ENCODE results near the gene IRF5.
"Not testable (repeated sequence)": the region's sequence is repeated elsewhere in the genome, so short reads cannot be mapped to it uniquely, and the experiment has no call there.

IRF5 gene

DNA sequence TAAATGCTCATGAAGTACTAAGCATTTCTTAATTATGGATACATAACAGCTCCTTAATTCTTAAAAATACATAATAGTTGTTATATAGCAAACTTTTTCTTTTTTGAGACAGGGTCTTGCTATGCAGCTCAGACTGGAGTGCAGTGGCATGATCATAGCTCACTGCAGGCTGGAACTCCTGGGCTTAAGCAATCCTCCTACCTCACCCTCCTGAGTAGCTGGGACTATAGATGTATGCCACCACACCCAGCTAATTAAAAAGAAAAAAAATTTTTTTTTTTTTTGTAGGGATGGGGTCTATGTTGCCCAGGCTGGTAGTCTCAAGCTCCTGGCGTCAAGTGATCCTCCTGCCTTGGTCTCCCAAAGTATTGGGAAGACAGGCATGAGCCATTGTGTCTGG is 30.9 kb downstream of the IRF5 start:
- peak in 1 of 4 experiments; percentile 4 for DNase-seq

DNA sequence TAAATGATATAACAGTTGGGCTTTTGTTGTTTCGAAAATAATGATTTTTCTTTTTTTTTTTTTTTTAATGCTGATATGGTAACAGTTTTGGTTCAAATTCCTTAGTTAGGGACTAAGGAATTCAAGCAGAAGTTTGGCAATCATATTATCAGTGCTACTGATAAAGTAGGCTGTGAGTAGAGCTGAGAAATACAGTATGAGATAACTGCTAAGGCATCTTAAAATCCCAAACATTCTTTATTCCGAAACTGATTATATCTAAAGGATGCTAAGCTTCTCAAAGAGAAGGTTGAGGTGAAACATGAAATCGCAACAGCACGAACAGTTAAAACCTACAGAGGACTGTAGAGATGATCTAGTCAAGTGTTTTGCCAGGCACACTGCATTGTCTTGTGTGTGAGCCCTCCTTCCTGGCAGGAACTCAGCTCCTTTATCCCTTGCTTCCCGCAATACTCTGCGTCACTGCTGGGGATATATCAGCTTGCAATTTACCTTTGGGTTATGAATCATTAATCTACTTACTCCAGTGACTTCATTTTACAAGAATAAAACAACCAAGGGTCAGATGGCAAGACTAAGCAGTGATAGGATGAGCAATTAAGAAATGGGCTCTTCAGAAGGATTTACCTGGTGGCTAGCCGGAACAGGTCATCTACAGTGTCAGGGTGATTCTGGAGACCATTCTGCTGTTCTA is 36.7 kb downstream of the IRF5 start:
- DNase-seq = no peak

DNA sequence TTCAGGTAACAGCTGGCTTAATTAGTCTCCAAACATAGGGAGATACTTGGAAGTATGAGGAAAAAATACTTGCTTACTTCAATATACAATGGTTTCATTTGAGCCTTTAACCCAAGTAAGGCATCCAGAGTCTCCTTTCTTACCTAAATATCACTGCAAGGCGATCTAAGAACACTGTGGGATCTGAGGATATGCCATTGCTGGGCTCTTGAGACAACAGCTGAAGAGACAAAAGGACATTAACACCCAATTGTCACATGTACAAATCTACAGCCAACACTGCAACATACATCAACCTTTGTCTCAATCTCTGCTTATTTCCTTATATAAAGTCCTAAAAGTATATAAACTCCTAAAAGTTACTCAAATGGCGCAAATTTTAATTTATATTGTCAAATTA is 44.4 kb downstream of the IRF5 start:
- no peak for DNase-seq

- no peak for DNase-seq
Measured at GRCh38 chr7:128985660-128986059, 47.9 kb downstream of the IRF5 start.

- DNase-seq = no peak
Measured at GRCh38 chr7:128986609-128987008, 48.9 kb downstream of the IRF5 start.

DNA sequence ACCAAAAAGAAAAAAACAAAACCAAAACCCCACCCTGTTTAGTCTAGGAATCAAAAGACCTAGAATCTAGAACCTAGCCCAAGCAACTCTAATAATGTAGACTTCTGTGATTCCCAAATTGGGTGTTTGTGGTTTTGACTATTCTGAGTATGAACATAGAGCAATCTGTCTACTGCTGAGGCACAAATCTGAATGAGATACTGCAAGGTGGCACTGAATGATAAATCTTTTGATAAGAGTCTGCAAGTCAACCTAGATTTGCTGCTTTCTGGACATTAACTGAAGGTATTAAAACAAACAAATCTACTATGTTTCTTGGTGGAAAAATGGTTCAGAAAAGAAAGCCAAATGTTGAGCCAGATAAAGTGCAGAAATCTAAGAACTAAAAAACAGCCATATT is 50.6 kb downstream of the IRF5 start:
- DNase-seq = no peak

GRCh38 chr7:128989961-128990360 is 52.2 kb downstream of the IRF5 start:
- no peak for DNase-seq

DNA sequence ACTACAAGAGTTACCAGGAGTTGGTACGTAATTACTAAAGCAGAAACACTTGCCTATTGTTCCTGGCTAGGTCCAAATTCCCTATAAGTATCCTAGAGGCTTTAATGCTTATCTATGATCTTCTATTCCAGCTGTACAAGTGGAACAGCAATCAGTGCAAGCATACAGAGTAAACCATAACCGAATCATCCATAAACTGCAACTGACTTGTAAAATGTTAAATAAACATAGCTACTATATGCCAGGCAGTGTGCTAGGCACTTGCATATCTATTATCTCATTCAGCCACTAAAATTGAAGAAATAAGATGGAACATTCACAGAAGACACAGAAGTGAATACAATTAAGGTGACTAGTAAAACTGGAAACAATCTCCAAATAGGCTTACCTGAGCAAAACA is 55.7 kb downstream of the IRF5 start:
- DNase-seq = no peak

GRCh38 chr7:128994560-128994959 is 56.8 kb downstream of the IRF5 start:
- DNase-seq = not testable (repeated sequence)

DNA sequence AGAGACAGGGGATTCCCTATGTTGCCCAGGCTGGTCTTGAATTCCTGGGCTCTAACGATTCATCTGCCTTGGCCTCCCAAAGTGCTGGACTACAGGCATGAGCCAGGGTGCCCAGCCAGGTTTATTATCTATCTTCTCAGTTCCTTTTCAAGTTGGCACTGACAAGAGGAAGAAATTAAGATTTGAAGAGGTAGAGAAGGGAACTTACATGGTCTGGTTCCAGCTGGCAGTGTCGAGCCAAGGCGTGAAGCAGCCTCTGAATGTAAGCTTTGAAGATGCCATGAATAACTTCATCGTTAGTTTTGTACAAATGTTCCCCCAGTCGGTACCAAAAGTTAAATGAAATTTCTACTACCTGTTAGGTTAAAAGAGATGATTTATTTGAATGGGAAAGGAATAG is 59.5 kb downstream of the IRF5 start:
- DNase-seq = no peak

Data from suppressor macrophage (primary cell).